ENCODE measurements around the gene PRPF40B. TPM values are rescaled to one million over a fixed set of nuclear protein-coding genes. Genes with fewer than 3 reads are reported as not detected.

PRPF40B gene
- total and polyA plus RNA-seq, 2 donors (not counting 1 experiment from before 2014, with no cell fraction given) = 11.7 to 23.7 TPM

DNA sequence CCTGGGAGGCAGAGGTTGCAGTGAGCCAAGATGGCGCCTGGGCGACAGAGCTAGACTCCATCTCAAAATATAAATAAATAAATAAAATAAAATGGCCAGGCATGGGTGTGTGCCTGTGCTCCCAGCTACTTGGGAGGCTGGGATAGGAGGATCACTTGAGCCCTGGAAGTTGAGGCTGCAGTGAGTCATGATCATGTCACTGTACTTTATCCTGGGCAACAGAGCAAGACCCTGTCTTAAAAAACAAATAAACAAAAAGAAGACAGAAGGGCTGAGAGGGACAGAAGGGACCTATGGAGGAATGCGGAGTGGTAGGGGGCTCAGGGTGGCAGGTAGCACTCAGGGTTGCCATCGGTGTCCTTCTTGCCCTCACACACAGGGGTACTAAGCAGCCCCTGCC, 40.8 kb downstream of the PRPF40B start:
- H3K4me3 ChIP-seq (ENCODE audit: control extremely low read depth in 1 of 5, extremely low read depth in 1 of 5, insufficient read depth in 1 of 5, low read depth in 2 of 5, low read length in 4 of 5) = no peak overlapping the region
- ATAC-seq (ENCODE audit: low read depth) = no peak
- no peaks in the 10 kb centered on the region for H3K27me3 Mint-ChIP-seq
- CTCF ChIA-PET = interaction anchor here (1.7 to 12.1 kb wide), 6 partner anchors 10 to 77 kb away, joined by 7 to 164 read pairs (median 15); partner anchors contain the start of genes FMNL3 and TMBIM6
- H2AFZ ChIP-seq (ENCODE audit: insufficient read depth, low read depth, low read length, poor library complexity, severe bottlenecking) = no peak overlapping the region
- peak overlapping the region; percentile 35 for H3K4me2 ChIP-seq (replicated peaks; ENCODE audit: low read depth, low read length, poor library complexity, severe bottlenecking)
- peaks cover 87 to 92% of the 10 kb centered on the region in 2 donors for H3K4me1 ChIP-seq (ENCODE audit: control insufficient read depth in 2 of 2, insufficient read depth in 2 of 2, low read length in 2 of 2)
- H3K36me3 ChIP-seq (replicated peaks in 1 of 2; ENCODE audit: control extremely low read depth in 1 of 2, control insufficient read depth in 1 of 2, extremely low read depth in 1 of 2, insufficient read depth in 2 of 2, low read length in 1 of 2) = peaks cover 0 to 14% of the 10 kb centered on the region in 2 experiments
- peak overlapping the region; percentile 56 for H3K4me3 Mint-ChIP-seq
- POLR2A ChIA-PET = interaction anchor here (1.4 to 1.7 kb wide), 3 partner anchors 9 to 77 kb away, joined by 3 to 9 read pairs (median 7); partner anchors contain the start of genes FMNL3 and TMBIM6
- H3K27me3 ChIP-seq (replicated peaks in 1 of 4; ENCODE audit: control extremely low read depth in 1 of 4, control insufficient read depth in 3 of 4, insufficient read depth in 4 of 4, low read length in 3 of 4) = no peaks in the 10 kb centered on the region
- DNase-seq = no peak
- peak overlapping the region in 1 of 2 donors; percentile 95 for H3K27ac ChIP-seq (ENCODE audit: low read length in 2 of 2)
- peaks cover 87% of the 10 kb centered on the region for H3K4me1 Mint-ChIP-seq
- TF ChIP-seq EZH2 (IDR thresholded peaks at IDR 0.05; ENCODE audit: borderline replicate concordance, insufficient read depth, low read depth, low read length, poor library complexity, severe bottlenecking) (no peak), CTCF (IDR thresholded peaks at IDR 0.05) (no peak)
- no peaks in the 10 kb centered on the region for H3K9me3 ChIP-seq (ENCODE audit: control extremely low read depth in 1 of 3, control insufficient read depth in 2 of 3, insufficient read depth in 1 of 3, low read length in 2 of 3)
- H4K20me1 ChIP-seq (ENCODE audit: control insufficient read depth, insufficient read depth, low read length, poor library complexity, severe bottlenecking) = no peaks in the 10 kb centered on the region
- H3K9ac ChIP-seq (ENCODE audit: low read length) = no peak overlapping the region
- intact Hi-C loops (cut with micrococcal nuclease) = no loop called here
- peak overlapping the region; percentile 97 for H3K27ac Mint-ChIP-seq
- no peaks in the 10 kb centered on the region for H3K9me3 Mint-ChIP-seq (ENCODE audit: insufficient read depth)
- H3K79me2 ChIP-seq (ENCODE audit: control insufficient read depth, insufficient read depth, low read length) = peaks cover 99% of the 10 kb centered on the region
- 100% methylated on average over 1 of the region's 4 CpGs for WGBS (ENCODE audit: insufficient coverage)

DNA sequence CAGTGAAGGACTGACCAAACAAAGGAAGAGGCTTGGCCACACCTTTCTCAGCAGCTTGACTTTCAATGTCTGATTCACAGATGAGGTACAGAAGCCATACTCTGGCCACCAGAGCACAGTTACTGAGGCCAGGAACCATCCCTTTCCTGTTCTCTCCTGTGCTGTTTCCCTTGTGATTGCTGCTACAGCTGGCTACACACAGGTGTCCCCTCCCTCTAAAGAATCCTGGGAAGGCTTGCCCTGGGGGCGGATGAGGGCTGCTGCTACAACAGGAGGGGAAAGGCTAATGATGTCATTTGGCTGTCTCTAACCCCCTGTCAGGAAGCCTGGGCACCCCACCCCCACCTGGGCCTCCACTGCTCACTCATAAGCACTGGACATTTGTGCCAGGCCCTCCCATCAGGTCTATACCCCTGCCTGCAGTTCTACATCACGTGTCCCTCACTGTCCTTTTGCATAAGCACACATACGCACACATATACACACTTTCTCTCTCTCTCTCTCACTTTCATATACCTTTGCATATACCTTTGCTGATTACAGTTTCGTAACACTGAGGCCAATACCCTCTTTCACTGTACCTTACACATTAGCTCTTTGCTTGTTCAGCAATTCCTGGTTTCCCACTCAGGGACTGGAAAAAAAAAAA, 41.4 kb downstream of the PRPF40B start:
- H3K4me1 Mint-ChIP-seq = peaks cover 92% of the 10 kb centered on the region
- ChIA-PET CTCF (interaction anchor here (1.0 to 12.1 kb wide), 6 partner anchors 8 to 77 kb away, joined by 4 to 164 read pairs (median 15); partner anchors contain the start of genes FMNL3 and TMBIM6), POLR2A (interaction anchor here (1.0 to 1.4 kb wide), 3 partner anchors 8 to 39 kb away, joined by 3 to 6 read pairs (median 3); no protein-coding TSS in a partner anchor)
- Histone ChIP-seq H3K79me2 (ENCODE audit: control insufficient read depth, insufficient read depth, low read length) (peaks cover 99% of the 10 kb centered on the region), H3K27ac (ENCODE audit: low read length in 2 of 2) (peak overlapping the region in 1 of 2 donors; percentile 95), H3K9ac (ENCODE audit: low read length) (no peak overlapping the region), H3K4me3 (ENCODE audit: control extremely low read depth in 1 of 5, extremely low read depth in 1 of 5, insufficient read depth in 1 of 5, low read depth in 2 of 5, low read length in 4 of 5) (no peak overlapping the region), H3K9me3 (ENCODE audit: control extremely low read depth in 1 of 3, control insufficient read depth in 2 of 3, insufficient read depth in 1 of 3, low read length in 2 of 3) (no peaks in the 10 kb centered on the region), H4K20me1 (ENCODE audit: control insufficient read depth, insufficient read depth, low read length, poor library complexity, severe bottlenecking) (no peaks in the 10 kb centered on the region), H3K36me3 (replicated peaks in 1 of 2; ENCODE audit: control extremely low read depth in 1 of 2, control insufficient read depth in 1 of 2, extremely low read depth in 1 of 2, insufficient read depth in 2 of 2, low read length in 1 of 2) (peaks cover 0 to 9% of the 10 kb centered on the region in 2 experiments), H3K27me3 (replicated peaks in 1 of 4; ENCODE audit: control extremely low read depth in 1 of 4, control insufficient read depth in 3 of 4, insufficient read depth in 4 of 4, low read length in 3 of 4) (no peaks in the 10 kb centered on the region), H3K4me1 (ENCODE audit: control insufficient read depth in 2 of 2, insufficient read depth in 2 of 2, low read length in 2 of 2) (peaks cover 92 to 97% of the 10 kb centered on the region in 2 donors), H2AFZ (ENCODE audit: insufficient read depth, low read depth, low read length, poor library complexity, severe bottlenecking) (no peak overlapping the region), H3K4me2 (replicated peaks; ENCODE audit: low read depth, low read length, poor library complexity, severe bottlenecking) (peak overlapping the region; percentile 35)
- no peak for DNase-seq
- ATAC-seq (ENCODE audit: low read depth) = no peak
- TF ChIP-seq CTCF (IDR thresholded peaks at IDR 0.05) (no peak), EZH2 (IDR thresholded peaks at IDR 0.05; ENCODE audit: borderline replicate concordance, insufficient read depth, low read depth, low read length, poor library complexity, severe bottlenecking) (no peak)
- 42% methylated on average over 3 of the region's 4 CpGs for WGBS (ENCODE audit: insufficient coverage)
- H3K4me3 Mint-ChIP-seq = peak overlapping the region; percentile 56
- H3K9me3 Mint-ChIP-seq (ENCODE audit: insufficient read depth) = no peaks in the 10 kb centered on the region
- intact Hi-C loops (cut with micrococcal nuclease) = no loop called here
- H3K27me3 Mint-ChIP-seq = no peaks in the 10 kb centered on the region
- peak overlapping the region; percentile 57 for H3K27ac Mint-ChIP-seq

All from B cell (primary cell).